ENCODE results near the gene DUSP15. TPM values are rescaled to one million over a fixed set of nuclear protein-coding genes. Genes with fewer than 3 reads are reported as not detected.

Gene DUSP15
- polyA plus RNA-seq, 3 donors, result not detected

- Histone ChIP-seq H3K9me3 (replicated peaks in 1 of 2; ENCODE audit: control insufficient read depth in 1 of 2, insufficient read depth in 1 of 2, low read length in 2 of 2) (peaks cover 0 to 16% of the 10 kb centered on the region in 2 donors), H3K4me1 (ENCODE audit: control insufficient read depth in 1 of 2, insufficient read depth in 2 of 2, low read length in 2 of 2) (peaks cover 10 to 23% of the 10 kb centered on the region in 2 donors), H3K4me3 (replicated peaks in 1 of 3; ENCODE audit: low read depth in 2 of 3, low read length in 3 of 3) (no peak overlapping the region), H2AFZ (ENCODE audit: insufficient read depth, low read depth, low read length, poor library complexity, severe bottlenecking) (no peak overlapping the region), H4K20me1 (ENCODE audit: insufficient read depth, low read length) (no peaks in the 10 kb centered on the region), H3K79me2 (ENCODE audit: insufficient read depth, low read length) (no peaks in the 10 kb centered on the region), H3K4me2 (replicated peaks; ENCODE audit: extremely low read depth, low read length, poor library complexity, severe bottlenecking) (no peak overlapping the region), H3K36me3 (replicated peaks in 1 of 2; ENCODE audit: control insufficient read depth in 1 of 2, insufficient read depth in 2 of 2, low read length in 2 of 2) (no peaks in the 10 kb centered on the region), H3K27me3 (ENCODE audit: control insufficient read depth in 2 of 2, insufficient read depth in 2 of 2, low read length in 2 of 2) (peaks cover 22 to 30% of the 10 kb centered on the region in 2 donors), H3K9ac (ENCODE audit: insufficient read depth, low read length, poor library complexity, severe bottlenecking) (no peak overlapping the region), H3K27ac (ENCODE audit: low read depth in 1 of 2, low read length in 2 of 2) (no peak overlapping the region)
- 87% methylated on average over 2 of the region's 3 CpGs for WGBS (ENCODE audit: insufficient coverage)
- peaks cover 8 to 12% of the 10 kb centered on the region in 2 donors for H3K36me3 Mint-ChIP-seq
- peaks cover 24% of the 10 kb centered on the region for H3K4me1 Mint-ChIP-seq
- H3K9me3 Mint-ChIP-seq, result peaks cover 0 to 15% (median 8%) of the 10 kb centered on the region in 7 donors
- H3K4me3 Mint-ChIP-seq, result no peak overlapping the region
- peaks cover 28 to 45% (median 38%) of the 10 kb centered on the region in 3 donors for H3K27me3 Mint-ChIP-seq (ENCODE audit: low read depth in 3 of 3)
- TF ChIP-seq CTCF (IDR thresholded peaks at IDR 0.05), result no peak
- no peak overlapping the region for H3K27ac Mint-ChIP-seq
- intact Hi-C loops (cut with micrococcal nuclease), result no loop called here
- no peak for DNase-seq
Measured at GRCh38 chr20:31866221-31866620, 4.1 kb downstream of the DUSP15 start.

DNA sequence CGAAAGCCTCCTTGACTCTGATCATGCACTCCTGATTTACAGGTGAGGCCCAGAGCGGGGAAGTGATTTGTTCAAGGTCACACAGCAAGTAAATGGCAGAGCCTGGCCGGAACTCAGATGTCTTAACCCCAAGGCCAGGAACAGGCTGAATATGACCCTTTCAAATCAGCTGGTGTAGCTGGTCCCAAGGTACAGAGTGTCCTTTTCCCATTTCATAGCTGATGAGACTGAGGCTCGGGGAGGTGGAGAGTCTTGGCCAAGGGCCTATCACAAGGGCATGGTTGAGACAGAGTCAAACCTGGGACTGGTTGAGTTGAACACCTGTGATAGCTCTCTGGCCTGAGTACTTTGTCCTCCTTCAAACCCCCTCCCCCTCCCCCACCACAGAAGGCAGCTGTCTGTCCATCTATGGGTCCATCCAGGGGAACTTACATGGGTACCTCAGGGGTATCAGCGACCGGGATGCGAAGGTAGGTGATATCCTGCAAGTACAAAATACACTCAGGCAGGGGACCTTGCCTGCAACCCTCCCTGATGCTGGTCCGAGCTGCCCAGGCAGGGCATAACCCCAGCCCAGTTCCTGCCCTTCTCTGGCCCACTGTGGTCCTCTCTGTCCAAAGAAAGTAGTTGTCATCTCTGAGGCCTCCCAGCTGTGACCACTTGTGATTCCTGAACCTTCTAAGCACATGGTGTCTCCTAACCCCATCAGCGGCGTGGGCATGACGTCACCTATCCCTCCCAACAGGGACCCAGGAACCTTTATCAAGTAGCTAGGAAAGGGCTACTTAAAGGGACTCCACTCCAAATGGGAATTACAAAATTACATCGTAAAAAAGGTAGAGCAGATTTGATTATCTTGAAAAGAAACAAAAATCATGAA lies 5.6 kb downstream of the DUSP15 start:
- H3K4me3 ChIP-seq (replicated peaks in 1 of 3; ENCODE audit: low read depth in 2 of 3, low read length in 3 of 3), result no peak overlapping the region
- no peaks in the 10 kb centered on the region for H3K79me2 ChIP-seq (ENCODE audit: insufficient read depth, low read length)
- no peaks in the 10 kb centered on the region for H4K20me1 ChIP-seq (ENCODE audit: insufficient read depth, low read length)
- H3K9ac ChIP-seq (ENCODE audit: insufficient read depth, low read length, poor library complexity, severe bottlenecking), result no peak overlapping the region
- peaks cover 23 to 34% of the 10 kb centered on the region in 2 donors for H3K27me3 ChIP-seq (ENCODE audit: control insufficient read depth in 2 of 2, insufficient read depth in 2 of 2, low read length in 2 of 2)
- WGBS (ENCODE audit: insufficient coverage), result 91% methylated on average over 9 of the region's 12 CpGs
- no peak overlapping the region for H3K4me2 ChIP-seq (replicated peaks; ENCODE audit: extremely low read depth, low read length, poor library complexity, severe bottlenecking)
- no peak for TF ChIP-seq CTCF (IDR thresholded peaks at IDR 0.05)
- intact Hi-C loops (cut with micrococcal nuclease), result no loop called here
- Mint-ChIP-seq H3K27ac (no peak overlapping the region), H3K36me3 (peaks cover 2 to 5% of the 10 kb centered on the region in 2 donors), H3K27me3 (ENCODE audit: low read depth in 3 of 3) (peaks cover 33 to 48% (median 43%) of the 10 kb centered on the region in 3 donors), H3K9me3 (peaks cover 0 to 13% (median 2%) of the 10 kb centered on the region in 7 donors), H3K4me1 (peaks cover 25% of the 10 kb centered on the region), H3K4me3 (no peak overlapping the region)
- no peak for DNase-seq
- H3K4me1 ChIP-seq (ENCODE audit: control insufficient read depth in 1 of 2, insufficient read depth in 2 of 2, low read length in 2 of 2), result peaks cover 10 to 18% of the 10 kb centered on the region in 2 donors
- no peak overlapping the region for H3K27ac ChIP-seq (ENCODE audit: low read depth in 1 of 2, low read length in 2 of 2)
- H3K9me3 ChIP-seq (replicated peaks in 1 of 2; ENCODE audit: control insufficient read depth in 1 of 2, insufficient read depth in 1 of 2, low read length in 2 of 2), result peaks cover 0 to 14% of the 10 kb centered on the region in 2 donors
- no peak overlapping the region for H2AFZ ChIP-seq (ENCODE audit: insufficient read depth, low read depth, low read length, poor library complexity, severe bottlenecking)
- no peaks in the 10 kb centered on the region for H3K36me3 ChIP-seq (replicated peaks in 1 of 2; ENCODE audit: control insufficient read depth in 1 of 2, insufficient read depth in 2 of 2, low read length in 2 of 2)

All from CD14-positive monocyte (primary cell).